Heart right ventricle (tissue), 16 donors: ENCODE measurements around the gene UBAC2. TPM values are rescaled to one million over a fixed set of nuclear protein-coding genes. Genes with fewer than 3 reads are reported as not detected.

Source experiments
- ATAC-seq, 8 donors: fragments of 200-7000 bp; cut with Tn5 transposase; one replicate each; pipeline ENCODE4 v1.9.1; 2020; ENCODE audit warnings: mild to moderate bottlenecking in 8 of 8, moderate library complexity in 8 of 8, moderate number of reproducible peaks in 1 of 8
- DNase-seq, 2 donors: peaks; one replicate each; pipeline ENCODE4 v3.0.0-alpha.2; 2020
- H3K27ac ChIP-seq, 10 donors: fragments of 200-600 bp; sonication (generic) in 2 of 10; one replicate each; pipeline versions ENCODE4 v1.5.0 to v1.8.0; 2020 to 2022; ENCODE audit warnings: mild to moderate bottlenecking in 3 of 10
- H3K27me3 ChIP-seq, 7 donors: fragments of 200-600 bp; one replicate each; pipeline ENCODE4 v1.8.0; 2021 to 2022; ENCODE audit warnings: mild to moderate bottlenecking in 2 of 7
- H3K36me3 ChIP-seq, 9 donors: fragments of 200-600 bp; sonication (generic) in 1 of 9; one replicate each; pipeline versions ENCODE4 v1.5.0 to v1.8.0; 2020 to 2022; ENCODE audit warnings: mild to moderate bottlenecking in 2 of 9
- H3K4me1 ChIP-seq, 9 donors: fragments of 200-600 bp; sonication (generic) in 1 of 9; one replicate each; pipeline versions ENCODE4 v1.5.0 to v1.8.0; 2020 to 2022; ENCODE audit warnings: mild to moderate bottlenecking in 4 of 9
- H3K4me3 ChIP-seq, 10 donors: fragments of 200-600 bp; sonication (generic) in 2 of 10; one replicate each; pipeline versions ENCODE4 v1.5.0 to v1.8.0; 2020 to 2022; ENCODE audit warnings: mild to moderate bottlenecking in 7 of 10, moderate library complexity in 2 of 10
- H3K9me3 ChIP-seq, 11 donors: fragments of 200-600 bp in 10 of 11; sonication (generic) in 2 of 11; one replicate each; pipeline versions ENCODE4 v1.5.0 to v1.8.0; 2013 to 2022; ENCODE audit warnings: mild to moderate bottlenecking in 2 of 11, control low read depth in 1 of 11, moderate library complexity in 1 of 11
- CTCF ChIP-seq, 9 donors: fragments of 200-600 bp; sonication (generic) in 2 of 9; IDR thresholded peaks; one replicate each; pipeline versions ENCODE4 v1.5.0 to v1.8.0; 2021 to 2022; ENCODE audit warnings: antibody characterized with exemption in 9 of 9, mild to moderate bottlenecking in 5 of 9, moderate library complexity in 1 of 9
- WGBS, 2 donors: extraction: QIAGEN DNeasy Blood & Tissue Kit; methylation state at CpG; one replicate each; pipeline ENCODE4 v1.1.7; 2013; ENCODE audit warnings: inconsistent platforms in 1 of 2; 5-methylcytosine and 5-hydroxymethylcytosine counted together
- intact Hi-C, 10 donors: fragments of 100-400 bp; cut with DNase I; formaldehyde crosslinking; loops; one replicate each; pipeline versions ENCODE4 v1.11.1 to v1.14.2; 2022
- polyA plus RNA-seq, 2 donors: library from polyadenylated mRNA; stranded (reverse); fragments of 200-250 nt; gene quantifications; one replicate each; pipeline ENCODE4 v1.2.3, GENCODE V29; 2013
- total RNA-seq, 10 donors: library from RNA; stranded (reverse); fragmentation: NEBNext Ultra II Directional in 3 of 10; extraction: Animal tissue kit (Norgen Biotek cat#: 25700) in 3 of 10; gene quantifications; one replicate each; pipeline versions ENCODE4 v1.2.1 to v1.2.4, GENCODE V29; 2021 to 2023
- donor health status: Arrhythmogenic right ventricular cardiomyopathy.
- donor health status: ischemic (EF 13 %, LVEDD 7.1; RV severe dilation, severe dysfunction).
- donor health status: healthy with polysubstance abuse.
- donor health status: DM: no; HTN: yes; CAD: no.
- donor health status: DM: no; HTN: no; CAD: no.
- donor health status: ischemic (EF 25% LVEDD 6.9; RV normal size, moderate dysfunction).
- donor health status: ischemic (EF 25% LVEDD 5.7; RV mildly dilated, moderate dysfunction).
- donor health status: healthy.
- donor health status: DM: yes; HTN: yes; CAD: no.
- donor health status: Ischemic cardiomyopathy.
- donor health status: ischemic (EF 35%, LVEDD 5.7; RV mildly dilated, moderate dysfunction).
- donor health status: nonischemic (EF 11% LVEDD 7.7; RV severe dilation, severe dysfunction).
- donor health status: DM: yes; HTN: yes; CAD: no.
- donor health status: PGD.
- donor health status: ischemic (EF 29% LVEDD 5.4; RV normal size, mild dysfunction).
- donor health status: nonischemic (EF 23%, LVEDD 6.1; RV moderate dilation, normal function).

UBAC2 gene
- total and polyA plus RNA-seq, 12 donors: 31.8 to 60.4 (median 47.0) TPM

DNA sequence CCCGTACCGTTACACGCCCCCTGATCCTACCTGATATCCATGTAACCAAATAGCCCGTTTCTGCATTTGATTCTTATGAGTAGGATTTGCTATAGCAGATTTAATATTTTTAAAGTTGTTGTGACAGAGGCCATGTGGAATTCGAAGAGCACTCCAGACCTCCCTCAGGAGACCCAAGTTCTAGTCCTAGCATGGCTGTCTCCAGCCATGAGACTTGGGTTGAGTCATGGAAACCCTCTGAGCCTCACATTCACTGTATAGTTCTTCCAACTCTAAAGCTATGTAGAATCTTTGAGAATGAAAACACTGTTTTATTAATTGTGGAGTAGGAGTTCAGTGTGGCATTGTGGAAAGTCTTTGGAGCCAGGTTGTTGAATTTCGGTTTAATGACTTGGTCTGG, 114.5 kb downstream of the UBAC2 start:
- WGBS, 2 donors: 88 to 94% methylated on average over 6 of the region's 6 CpGs
- no peak for TF ChIP-seq CTCF (IDR thresholded peaks at IDR 0.05)
- no peaks in the 10 kb centered on the region for H3K27me3 ChIP-seq
- peak overlapping the region in 1 of 10 donors; percentile 89 for H3K27ac ChIP-seq
- peaks cover 0 to 77% (median 23%) of the 10 kb centered on the region in 9 donors for H3K4me1 ChIP-seq
- H3K9me3 ChIP-seq: no peaks in the 10 kb centered on the region
- DNase-seq (no peak), ATAC-seq (no peak)
- intact Hi-C loops: no loop called here
- peak overlapping the region in 1 of 10 donors; percentile 5 for H3K4me3 ChIP-seq
- H3K36me3 ChIP-seq: peaks cover 0 to 44% (median 0%) of the 10 kb centered on the region in 9 donors

DNA sequence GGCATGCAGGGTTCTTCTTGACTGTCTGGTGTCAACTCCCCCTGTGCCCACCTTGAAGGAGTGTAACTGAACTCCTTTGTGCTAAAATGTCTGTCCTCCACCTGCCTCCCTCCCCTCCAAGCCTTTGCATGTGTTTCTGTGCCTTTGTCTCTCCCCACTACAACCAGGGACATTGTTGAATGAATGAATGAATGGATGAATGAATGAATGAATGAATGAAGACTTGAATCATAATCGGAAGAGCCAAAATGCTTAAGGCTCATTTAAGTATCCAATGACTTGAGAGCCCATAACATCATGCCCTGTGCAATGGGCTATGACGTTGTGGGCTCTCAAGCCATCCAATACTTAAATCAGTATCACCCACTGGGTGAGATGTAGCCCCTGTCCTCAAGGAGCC, 115.6 kb downstream of the UBAC2 start:
- WGBS, 2 donors: 93 to 95% methylated on average over 2 of the region's 2 CpGs
- H3K4me1 ChIP-seq: peaks cover 0 to 77% (median 29%) of the 10 kb centered on the region in 9 donors
- H3K9me3 ChIP-seq: no peaks in the 10 kb centered on the region
- ATAC-seq (no peak), DNase-seq (no peak)
- H3K4me3 ChIP-seq: no peak overlapping the region
- H3K36me3 ChIP-seq: peaks cover 0 to 44% (median 0%) of the 10 kb centered on the region in 9 donors
- intact Hi-C loops: no loop called here
- no peaks in the 10 kb centered on the region for H3K27me3 ChIP-seq
- TF ChIP-seq CTCF (IDR thresholded peaks at IDR 0.05): no peak
- H3K27ac ChIP-seq: no peak overlapping the region

- TF ChIP-seq CTCF (IDR thresholded peaks at IDR 0.05): no peak
- H3K9me3 ChIP-seq: no peaks in the 10 kb centered on the region
- H3K36me3 ChIP-seq: peaks cover 0 to 44% (median 0%) of the 10 kb centered on the region in 9 donors
- DNase-seq (no peak), ATAC-seq (peak in 2 of 8 donors; percentile 21 to 48)
- intact Hi-C loops: no loop called here
- WGBS, 2 donors: 58 to 65% methylated on average over 6 of the region's 6 CpGs
- peak overlapping the region in 1 of 10 donors; percentile 15 for H3K27ac ChIP-seq
- peaks cover 0 to 77% (median 27%) of the 10 kb centered on the region in 9 donors for H3K4me1 ChIP-seq
- H3K4me3 ChIP-seq: no peak overlapping the region
- H3K27me3 ChIP-seq: no peaks in the 10 kb centered on the region
These were observed 116.1 kb downstream of the UBAC2 start for GRCh38 chr13:99316657-99317256.

DNA sequence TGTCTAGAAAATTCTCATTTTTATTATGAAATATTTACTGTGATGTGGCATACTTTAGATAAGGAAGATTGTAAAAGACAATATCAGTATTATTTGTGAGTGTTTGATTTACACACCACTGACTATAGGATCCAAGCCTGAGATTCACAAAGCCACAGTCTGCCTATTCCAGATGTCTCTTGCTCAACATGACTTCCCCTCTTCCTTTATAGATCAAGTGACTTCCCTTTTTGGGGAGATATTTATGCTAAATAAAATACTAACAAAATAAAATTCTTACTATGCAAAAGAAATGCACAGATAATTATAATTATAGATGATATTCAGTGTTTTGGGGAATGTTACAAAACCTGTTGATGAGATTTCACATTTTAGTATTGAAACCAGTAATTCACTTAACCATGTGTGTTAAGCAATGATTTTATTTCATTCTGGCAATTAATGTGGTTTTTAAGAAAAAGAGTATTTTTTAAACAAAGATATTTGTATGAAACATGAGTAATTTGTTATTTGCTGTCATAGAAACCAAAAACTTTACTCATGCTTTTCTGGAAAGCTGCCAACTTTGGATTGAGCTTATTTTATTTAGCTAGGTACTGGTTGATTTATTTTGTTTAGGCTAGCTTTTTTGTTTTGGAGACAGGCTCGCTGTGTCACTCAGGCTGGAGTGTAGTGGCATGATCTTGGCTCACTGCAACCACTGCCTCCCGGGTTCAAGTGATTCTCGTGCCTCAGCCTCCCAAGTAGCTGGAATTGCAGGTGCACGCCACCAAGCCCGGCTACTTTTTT, 120.2 kb downstream of the UBAC2 start:
- H3K36me3 ChIP-seq: peaks cover 0 to 53% (median 0%) of the 10 kb centered on the region in 9 donors
- ATAC-seq (peak in 5 of 8 donors; percentile 26 to 47 (median 40)), DNase-seq (no peak)
- H3K9me3 ChIP-seq: no peaks in the 10 kb centered on the region
- peaks cover 0 to 72% (median 21%) of the 10 kb centered on the region in 9 donors for H3K4me1 ChIP-seq
- H3K4me3 ChIP-seq: no peak overlapping the region
- 77 to 78% methylated on average over 5 of the region's 5 CpGs for WGBS, 2 donors
- no peaks in the 10 kb centered on the region for H3K27me3 ChIP-seq
- no peak for TF ChIP-seq CTCF (IDR thresholded peaks at IDR 0.05)
- intact Hi-C loops: no loop called here
- peak overlapping the region in 5 of 10 donors; percentile 16 to 76 (median 30) for H3K27ac ChIP-seq
